ENCODE measurements around the gene KDELR3.

- no peak for TF ChIP-seq EZH2 (IDR thresholded peaks at IDR 0.05; ENCODE audit: low read length, missing control alignments)
- TF ChIP-seq CTCF (conservative IDR thresholded peaks at IDR 0.05 in 1 of 2, IDR thresholded peaks at IDR 0.05 in 1 of 2; ENCODE audit: low read depth in 1 of 2, low read length in 2 of 2), result no peak
These were observed 43.3 kb upstream of the KDELR3 start for GRCh38 chr22:38424525-38425080.

Measured in fibroblast of lung (primary cell).